NCI-H2227 (cell line): ENCODE results near the gene LRRC47.

Source experiments
- DNase-seq: peaks from one replicate; lab custom pipeline; 2025; ENCODE audit not compliant: unreplicated experiment; lab: John Stamatoyannopoulos, UW

The LRRC47 gene

DNA sequence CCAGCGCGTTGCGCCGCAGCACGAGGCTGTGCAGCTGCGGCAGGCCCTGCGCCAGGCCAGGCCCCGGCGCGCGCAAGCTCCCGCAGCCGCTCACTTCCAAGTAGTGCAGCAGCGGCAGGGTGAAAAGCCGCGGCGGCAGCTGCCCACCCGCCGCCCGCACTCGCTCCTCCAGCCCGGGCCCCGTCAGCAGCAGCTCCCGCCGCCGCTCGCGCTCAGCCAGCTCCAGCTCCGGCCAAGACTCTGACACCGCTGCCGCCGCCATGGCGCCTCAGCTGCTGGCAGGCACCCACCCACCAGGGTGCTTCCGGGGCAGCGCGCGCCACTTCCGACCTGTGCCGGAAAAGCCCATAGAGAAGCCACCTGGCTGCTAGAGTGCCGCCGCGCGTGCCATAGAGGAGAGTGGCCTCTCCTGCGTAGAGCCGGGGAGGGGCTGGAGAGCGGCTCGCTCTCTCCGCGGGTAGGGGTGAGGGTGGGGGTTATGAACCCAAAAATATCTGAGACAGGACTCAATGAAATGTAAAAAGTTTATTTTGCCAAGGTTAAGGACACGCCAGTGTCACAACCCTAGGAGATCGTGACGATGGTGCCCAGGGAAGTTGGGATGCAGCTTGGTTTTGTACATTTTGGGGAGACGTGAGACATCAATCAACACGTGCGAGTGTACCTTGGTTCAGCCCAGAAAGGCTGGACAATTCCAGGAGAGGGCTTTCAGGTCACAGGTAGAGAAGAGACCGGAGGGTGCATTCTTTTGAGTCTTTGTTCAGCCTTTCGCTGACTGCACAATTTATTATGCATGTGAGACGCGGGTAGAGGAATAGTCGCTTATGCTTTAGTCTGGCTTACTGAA is at the start of gene LRRC47:
Gene LRRC47 (minus strand): TSS at position 284 of the 847 bp plus-strand sequence. CDS start 22 bp downstream, at position 262.
- DNase-seq: peak; percentile 94

DNA sequence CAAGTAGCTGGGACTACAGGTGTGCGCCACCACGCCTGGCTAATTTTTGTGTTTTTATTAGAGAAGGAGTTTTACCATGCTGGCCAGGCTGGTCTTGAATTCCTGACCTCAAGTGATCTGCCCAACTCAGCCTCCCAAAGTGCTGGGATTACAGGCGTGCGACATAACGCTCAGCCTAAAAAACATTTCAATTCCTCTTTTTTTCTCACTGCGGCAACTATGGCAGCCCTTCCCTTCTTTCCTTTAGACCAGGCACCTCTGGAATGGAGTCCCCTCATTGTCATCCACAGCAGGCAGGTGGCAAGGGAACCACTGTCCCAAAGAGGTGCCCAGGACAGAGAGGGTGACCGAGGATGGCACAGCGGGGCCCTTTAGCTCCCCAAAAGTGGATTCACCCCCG is 46.6 kb upstream of the LRRC47 start:
- DNase-seq: no peak

- DNase-seq: no peak
These were observed 45.2 kb upstream of the LRRC47 start for GRCh38 chr1:3841491-3841890.

DNA sequence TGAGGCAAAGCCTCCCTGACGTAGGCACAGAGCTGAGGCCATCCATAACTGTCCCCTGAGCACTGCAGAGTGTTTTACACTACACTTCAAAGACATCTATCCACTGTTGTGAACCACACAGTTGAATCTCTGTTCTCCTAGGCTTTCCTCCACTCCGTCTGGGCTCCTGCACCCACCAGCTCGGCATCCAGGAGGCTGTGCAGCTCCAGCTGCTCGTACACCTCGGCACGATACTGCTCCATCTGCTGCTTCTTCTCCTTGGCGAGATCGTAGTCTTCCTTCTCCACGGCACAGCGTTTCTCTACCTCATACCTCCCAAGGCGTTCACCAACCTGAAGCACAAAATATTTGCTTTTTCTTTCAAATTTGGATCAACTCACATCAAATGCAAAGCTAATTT is 42.5 kb upstream of the LRRC47 start:
- no peak for DNase-seq

DNA sequence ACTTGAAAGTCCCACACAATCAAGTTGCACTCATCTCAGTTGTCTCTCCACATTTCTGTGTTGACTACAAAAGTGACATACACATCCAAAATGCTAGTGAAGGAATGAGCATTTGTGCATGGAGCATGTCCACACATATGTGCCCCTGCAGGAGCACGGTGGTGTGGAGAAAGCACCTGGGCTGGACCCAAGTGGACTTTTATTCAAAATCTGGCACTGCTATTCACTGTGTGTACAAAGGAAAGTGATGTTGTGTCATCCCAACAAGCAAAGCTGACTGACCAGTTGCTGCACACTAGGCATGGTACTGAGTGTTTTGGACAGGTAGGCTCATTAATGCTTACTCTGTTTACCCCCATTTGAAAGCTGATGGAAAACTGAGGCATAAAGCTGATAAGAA is 41.4 kb upstream of the LRRC47 start:
- no peak for DNase-seq

DNA sequence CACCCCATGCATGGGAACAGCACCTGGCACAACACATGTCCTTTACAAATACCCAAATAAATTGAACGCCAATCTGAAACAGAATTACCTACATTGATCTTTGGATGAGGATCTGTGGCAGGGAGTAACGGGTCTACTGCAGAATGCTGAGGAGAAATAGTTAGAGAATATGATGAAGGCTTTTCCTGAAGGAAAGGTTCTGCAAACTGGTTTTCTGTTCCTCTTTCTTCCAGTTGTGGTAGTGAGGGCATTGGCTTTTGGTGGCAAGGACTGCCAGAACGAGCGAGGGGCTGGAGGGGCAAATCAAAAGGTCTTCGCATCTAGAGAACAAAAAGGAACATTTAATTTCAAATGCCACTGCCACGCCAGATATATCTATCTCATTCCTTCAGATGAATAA is 40.9 kb upstream of the LRRC47 start:
- no peak for DNase-seq

- no peak for DNase-seq
These were observed 40.1 kb upstream of the LRRC47 start for GRCh38 chr1:3836421-3836820.

GRCh38 chr1:3834701-3835100 is 38.4 kb upstream of the LRRC47 start:
- DNase-seq: no peak

- DNase-seq: no peak
These were observed 35.4 kb upstream of the LRRC47 start for GRCh38 chr1:3831689-3832088.

- DNase-seq: no peak
These were observed 32.1 kb upstream of the LRRC47 start for GRCh38 chr1:3828391-3828790.

GRCh38 chr1:3827813-3828307 is 31.6 kb upstream of the LRRC47 start:
- no peak for DNase-seq

- DNase-seq: no peak
These were observed 29.1 kb upstream of the LRRC47 start for GRCh38 chr1:3825356-3825755.

GRCh38 chr1:3824650-3825049 is 28.4 kb upstream of the LRRC47 start:
- DNase-seq: no peak

GRCh38 chr1:3822421-3822820 is 26.1 kb upstream of the LRRC47 start:
- DNase-seq: no peak

GRCh38 chr1:3821908-3822307 is 25.6 kb upstream of the LRRC47 start:
- DNase-seq: no peak

GRCh38 chr1:3821447-3821846 is 25.1 kb upstream of the LRRC47 start:
- DNase-seq: no peak

GRCh38 chr1:3821004-3821403 is 24.7 kb upstream of the LRRC47 start:
- DNase-seq: no peak

DNA sequence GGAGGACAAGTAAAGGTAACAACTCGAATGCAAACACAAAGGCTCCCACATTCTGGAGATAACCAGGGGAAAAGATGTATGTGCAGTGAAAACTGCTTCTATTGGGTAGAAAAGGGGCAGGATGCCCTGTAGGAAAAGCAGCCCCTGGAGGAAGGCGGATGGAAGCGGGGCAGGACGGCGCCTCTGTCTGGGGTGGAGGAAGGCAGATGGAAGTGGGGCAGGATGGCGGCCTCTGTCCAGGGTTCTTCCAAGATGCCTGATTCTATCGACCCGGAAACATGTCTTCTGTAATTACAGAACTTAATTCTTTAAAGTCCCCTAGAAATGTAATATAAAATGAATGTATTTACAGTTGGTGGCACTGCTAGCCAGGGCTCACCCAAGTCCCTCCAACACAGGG is 24.0 kb upstream of the LRRC47 start:
- DNase-seq: no peak

- no peak for DNase-seq
These were observed 23.5 kb upstream of the LRRC47 start for GRCh38 chr1:3819771-3820200.

GRCh38 chr1:3817821-3818597 is 21.7 kb upstream of the LRRC47 start:
- no peak for DNase-seq

GRCh38 chr1:3817138-3817740 is 20.9 kb upstream of the LRRC47 start:
- no peak for DNase-seq
